Fibroblast of skin of scalp (primary cell): ENCODE data around the gene SLC9A9.
A peak's percentile ranks its signal among the peaks of the same experiment; 100 is the strongest.

ENCODE experiments used
- DNase-seq: peaks from one replicate; pipeline ENCODE4 v3.0.0-alpha.2; 2013

SLC9A9 gene

GRCh38 chr3:143590660-143591059 is 257.6 kb downstream of the SLC9A9 start:
- no peak for DNase-seq

GRCh38 chr3:143586576-143586975 is 261.7 kb downstream of the SLC9A9 start:
- no peak for DNase-seq

GRCh38 chr3:143585720-143586456 is 262.4 kb downstream of the SLC9A9 start:
- no peak for DNase-seq

GRCh38 chr3:143584474-143584873 is 263.8 kb downstream of the SLC9A9 start:
- no peak for DNase-seq

GRCh38 chr3:143581972-143582722 is 266.1 kb downstream of the SLC9A9 start:
- DNase-seq, result no peak

- DNase-seq, result no peak
Measured at GRCh38 chr3:143578810-143579435, 269.3 kb downstream of the SLC9A9 start.

GRCh38 chr3:143576568-143577270 is 271.5 kb downstream of the SLC9A9 start:
- no peak for DNase-seq

- no peak for DNase-seq
Measured at GRCh38 chr3:143574933-143575332, 273.3 kb downstream of the SLC9A9 start.

- DNase-seq, result no peak
Measured at GRCh38 chr3:143573610-143574303, 274.5 kb downstream of the SLC9A9 start.

- DNase-seq, result no peak
Measured at GRCh38 chr3:143571548-143571947, 276.7 kb downstream of the SLC9A9 start.

- no peak for DNase-seq
Measured at GRCh38 chr3:143567823-143568222, 280.4 kb downstream of the SLC9A9 start.

- DNase-seq, result no peak
Measured at GRCh38 chr3:143565951-143566350, 282.3 kb downstream of the SLC9A9 start.

GRCh38 chr3:143563786-143564185 is 284.5 kb downstream of the SLC9A9 start:
- DNase-seq, result no peak

- no peak for DNase-seq
Measured at GRCh38 chr3:143562789-143563188, 285.5 kb downstream of the SLC9A9 start.

GRCh38 chr3:143559296-143559695 is 289.0 kb downstream of the SLC9A9 start:
- no peak for DNase-seq

- no peak for DNase-seq
Measured at GRCh38 chr3:143552851-143553250, 295.4 kb downstream of the SLC9A9 start.

GRCh38 chr3:143551761-143552160 is 296.5 kb downstream of the SLC9A9 start:
- no peak for DNase-seq

- no peak for DNase-seq
Measured at GRCh38 chr3:143548861-143549497, 299.3 kb downstream of the SLC9A9 start.

- no peak for DNase-seq
Measured at GRCh38 chr3:143548393-143548792, 299.9 kb downstream of the SLC9A9 start.

GRCh38 chr3:143538577-143538981 is 309.7 kb downstream of the SLC9A9 start:
- peak; percentile 85 for DNase-seq

GRCh38 chr3:143538061-143538460 is 310.2 kb downstream of the SLC9A9 start:
- DNase-seq, result no peak
